ENCODE data around the gene PTPN11.

DNA sequence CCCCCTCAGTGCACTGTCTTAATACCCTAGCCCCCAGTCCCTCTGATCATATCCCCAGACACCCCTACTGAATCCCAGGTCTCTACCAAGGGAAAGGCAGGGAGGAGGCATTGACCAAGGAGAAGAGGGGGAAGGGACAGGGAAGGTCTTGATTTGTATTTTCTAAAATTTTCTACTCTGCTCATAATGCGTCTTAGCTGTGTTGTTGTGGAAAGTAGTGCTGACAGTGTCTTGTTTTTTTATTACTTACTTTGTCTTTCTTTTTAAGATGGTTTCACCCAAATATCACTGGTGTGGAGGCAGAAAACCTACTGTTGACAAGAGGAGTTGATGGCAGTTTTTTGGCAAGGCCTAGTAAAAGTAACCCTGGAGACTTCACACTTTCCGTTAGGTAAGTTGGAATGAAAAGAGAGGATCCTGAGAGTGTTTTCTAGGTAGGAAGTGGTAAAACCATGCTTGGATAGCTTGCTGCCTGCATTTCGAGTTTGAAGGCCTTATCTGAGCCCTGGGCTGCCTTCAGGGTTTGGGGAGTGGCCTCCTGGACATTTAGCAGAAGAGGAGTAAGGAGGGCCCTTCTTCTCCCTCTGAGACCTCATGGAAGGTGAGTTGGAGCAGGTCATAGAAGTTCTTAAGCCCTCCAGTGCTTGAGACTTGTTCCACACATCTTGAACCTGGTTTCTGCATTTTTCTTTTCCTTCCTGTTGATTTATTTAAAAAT is 27.4 kb downstream of the PTPN11 start:
- no peak for TF ChIP-seq EZH2 (IDR thresholded peaks at IDR 0.05; ENCODE audit: insufficient read depth, poor library complexity, severe bottlenecking)
- TF ChIP-seq EZH2phosphoT487 (IDR thresholded peaks at IDR 0.05; ENCODE audit: insufficient read depth, low read depth): no peak
